Nephron progenitor cell (in vitro differentiated cells): Measurements from ENCODE around the gene ANO4.

ENCODE experiments used
- DNase-seq: peaks from one replicate; pipeline ENCODE4 v3.0.0; 2021
- H3K27ac Mint-ChIP-seq: 2 replicates; pipeline ENCODE4 v1.8.0; 2021; ENCODE audit warnings: mild to moderate bottlenecking, moderate library complexity, mixed read lengths
- H3K27me3 Mint-ChIP-seq: 2 replicates; pipeline ENCODE4 v1.8.0; 2021; ENCODE audit warnings: mild to moderate bottlenecking, low read depth, mixed read lengths; ENCODE audit not compliant: poor library complexity
- H3K36me3 Mint-ChIP-seq: 2 replicates; pipeline ENCODE4 v1.8.0; 2021; ENCODE audit warnings: low read depth, mixed read lengths
- H3K4me1 Mint-ChIP-seq: 2 replicates; pipeline ENCODE4 v1.8.0; 2021; ENCODE audit warnings: mixed read lengths
- H3K4me3 Mint-ChIP-seq: 2 replicates; pipeline ENCODE4 v1.8.0; 2021; ENCODE audit warnings: mild to moderate bottlenecking, moderate library complexity, mixed read lengths
- H3K9me3 Mint-ChIP-seq: 2 replicates; pipeline ENCODE4 v1.8.0; 2021; ENCODE audit warnings: mild to moderate bottlenecking, moderate library complexity, mixed read lengths
- CTCF ChIP-seq: fragments of 200-600 bp; sonication (generic); IDR thresholded peaks from 2 replicates; pipeline ENCODE4 v1.5.0; 2021; ENCODE audit warnings: antibody characterized with exemption

The ANO4 gene

GRCh38 chr12:100857971-100858370 is 63.4 kb downstream of the ANO4 start:
- Mint-ChIP-seq H3K9me3 (no peaks in the 10 kb centered on the region), H3K27ac (no peak overlapping the region), H3K4me3 (no peak overlapping the region), H3K4me1 (no peaks in the 10 kb centered on the region), H3K27me3 (no peaks in the 10 kb centered on the region), H3K36me3 (no peaks in the 10 kb centered on the region)
- DNase-seq = no peak
- no peak for TF ChIP-seq CTCF

GRCh38 chr12:100858656-100859055 is 64.1 kb downstream of the ANO4 start:
- no peaks in the 10 kb centered on the region for H3K36me3 Mint-ChIP-seq
- no peak for TF ChIP-seq CTCF
- no peaks in the 10 kb centered on the region for H3K9me3 Mint-ChIP-seq
- H3K27me3 Mint-ChIP-seq = no peaks in the 10 kb centered on the region
- H3K4me1 Mint-ChIP-seq = no peaks in the 10 kb centered on the region
- no peak for DNase-seq
- no peak overlapping the region for H3K27ac Mint-ChIP-seq
- H3K4me3 Mint-ChIP-seq = no peak overlapping the region

GRCh38 chr12:100859063-100859627 is 64.6 kb downstream of the ANO4 start:
- no peaks in the 10 kb centered on the region for H3K36me3 Mint-ChIP-seq
- no peaks in the 10 kb centered on the region for H3K4me1 Mint-ChIP-seq
- DNase-seq = no peak
- H3K4me3 Mint-ChIP-seq = no peak overlapping the region
- no peak overlapping the region for H3K27ac Mint-ChIP-seq
- H3K9me3 Mint-ChIP-seq = no peaks in the 10 kb centered on the region
- H3K27me3 Mint-ChIP-seq = no peaks in the 10 kb centered on the region
- TF ChIP-seq CTCF = no peak

- Mint-ChIP-seq H3K27ac (no peak overlapping the region), H3K4me3 (no peak overlapping the region), H3K4me1 (no peaks in the 10 kb centered on the region), H3K36me3 (no peaks in the 10 kb centered on the region), H3K9me3 (no peaks in the 10 kb centered on the region), H3K27me3 (no peaks in the 10 kb centered on the region)
- no peak for TF ChIP-seq CTCF
- no peak for DNase-seq
Observed at GRCh38 chr12:100860611-100861010, 66.0 kb downstream of the ANO4 start.

GRCh38 chr12:100862676-100863075 is 68.1 kb downstream of the ANO4 start:
- Mint-ChIP-seq H3K36me3 (no peaks in the 10 kb centered on the region), H3K9me3 (no peaks in the 10 kb centered on the region), H3K4me3 (no peak overlapping the region), H3K27me3 (no peaks in the 10 kb centered on the region), H3K4me1 (no peaks in the 10 kb centered on the region), H3K27ac (no peak overlapping the region)
- TF ChIP-seq CTCF = no peak
- DNase-seq = no peak

- Mint-ChIP-seq H3K4me1 (no peaks in the 10 kb centered on the region), H3K4me3 (no peak overlapping the region), H3K9me3 (no peaks in the 10 kb centered on the region), H3K36me3 (no peaks in the 10 kb centered on the region), H3K27ac (no peak overlapping the region), H3K27me3 (no peaks in the 10 kb centered on the region)
- TF ChIP-seq CTCF = no peak
- no peak for DNase-seq
Observed at GRCh38 chr12:100864366-100864765, 69.8 kb downstream of the ANO4 start.
